Mesendoderm (in vitro differentiated cells): ENCODE data around the gene CISD3.
A peak's percentile ranks its signal among the peaks of the same experiment; 100 is the strongest.

ENCODE experiments used
- DNase-seq: peaks from one replicate; pipeline ENCODE4 v3.0.0; 2013
- H2AK5ac ChIP-seq: 2 replicates; pipeline ENCODE4 v1.6.1; 2013; ENCODE audit warnings: low read length, inconsistent platforms
- H2BK120ac ChIP-seq: 2 replicates; pipeline ENCODE4 v1.6.1; 2013; ENCODE audit warnings: low read depth, mild to moderate bottlenecking, low read length, moderate library complexity, mixed read lengths
- H2BK15ac ChIP-seq: replicated peaks from 2 replicates; pipeline ENCODE4 v1.6.1; 2013; ENCODE audit warnings: low read depth, mild to moderate bottlenecking, moderate library complexity
- H2BK5ac ChIP-seq: 2 replicates; pipeline ENCODE4 v1.6.1; 2013; ENCODE audit warnings: low read length, inconsistent platforms
- H3K18ac ChIP-seq: 2 replicates; pipeline ENCODE4 v1.6.1; 2013; ENCODE audit warnings: mild to moderate bottlenecking, low read length, mixed read lengths
- H3K23ac ChIP-seq: one replicate; pipeline ENCODE4 v1.6.1; 2013; ENCODE audit warnings: low read length
- H3K27ac ChIP-seq: 2 replicates; pipeline ENCODE4 v1.5.1; 2013; ENCODE audit warnings: low read depth, mild to moderate bottlenecking, inconsistent platforms, low read length, moderate library complexity
- H3K27me3 ChIP-seq: 2 replicates; pipeline ENCODE4 v1.6.1; 2013; ENCODE audit warnings: low read length, control low read depth, mild to moderate bottlenecking, inconsistent platforms; ENCODE audit not compliant: insufficient read depth, poor library complexity
- H3K36me3 ChIP-seq: 2 replicates; pipeline ENCODE4 v1.6.1; 2013; ENCODE audit warnings: low read length, inconsistent platforms; ENCODE audit not compliant: control insufficient read depth, insufficient read depth
- H3K4ac ChIP-seq: one replicate; pipeline ENCODE4 v1.6.1; 2013; ENCODE audit warnings: low read depth, mild to moderate bottlenecking, low read length, moderate library complexity
- H3K4me1 ChIP-seq: 2 replicates; pipeline ENCODE4 v1.6.1; 2013; ENCODE audit warnings: low read depth, low read length, inconsistent platforms; ENCODE audit not compliant: control insufficient read depth
- H3K4me2 ChIP-seq: 2 replicates; pipeline ENCODE4 v1.6.1; 2013; ENCODE audit warnings: low read length
- H3K4me3 ChIP-seq: 2 replicates; pipeline ENCODE4 v1.5.1; 2013; ENCODE audit warnings: mild to moderate bottlenecking, low read length
- H3K56ac ChIP-seq: one replicate; pipeline ENCODE4 v1.6.1; 2013; ENCODE audit warnings: low read length
- H3K79me1 ChIP-seq: 2 replicates; pipeline ENCODE4 v1.6.1; 2013; ENCODE audit warnings: low read length, inconsistent platforms
- H3K79me2 ChIP-seq: 2 replicates; pipeline ENCODE4 v1.6.1; 2013; ENCODE audit warnings: mild to moderate bottlenecking, low read length; ENCODE audit not compliant: control insufficient read depth, insufficient read depth
- H3K9ac ChIP-seq: 2 replicates; pipeline ENCODE4 v1.6.1; 2013; ENCODE audit warnings: low read length, inconsistent platforms
- H4K5ac ChIP-seq: one replicate; pipeline ENCODE4 v1.6.1; 2013; ENCODE audit warnings: low read length
- H4K8ac ChIP-seq: one replicate; pipeline ENCODE4 v1.6.1; 2013; ENCODE audit warnings: low read depth, mild to moderate bottlenecking, control low read depth, low read length, moderate library complexity
- WGBS: extraction: QIAGEN DNeasy Blood & Tissue Kit; methylation state at CpG from one replicate; pipeline ENCODE4 v1.1.7; 2013; ENCODE audit warnings: low lambda C conversion rate, missing lambda C conversion rate; ENCODE audit not compliant: insufficient coverage; ENCODE audit errors: extremely low coverage; 5-methylcytosine and 5-hydroxymethylcytosine counted together

Gene CISD3

DNA sequence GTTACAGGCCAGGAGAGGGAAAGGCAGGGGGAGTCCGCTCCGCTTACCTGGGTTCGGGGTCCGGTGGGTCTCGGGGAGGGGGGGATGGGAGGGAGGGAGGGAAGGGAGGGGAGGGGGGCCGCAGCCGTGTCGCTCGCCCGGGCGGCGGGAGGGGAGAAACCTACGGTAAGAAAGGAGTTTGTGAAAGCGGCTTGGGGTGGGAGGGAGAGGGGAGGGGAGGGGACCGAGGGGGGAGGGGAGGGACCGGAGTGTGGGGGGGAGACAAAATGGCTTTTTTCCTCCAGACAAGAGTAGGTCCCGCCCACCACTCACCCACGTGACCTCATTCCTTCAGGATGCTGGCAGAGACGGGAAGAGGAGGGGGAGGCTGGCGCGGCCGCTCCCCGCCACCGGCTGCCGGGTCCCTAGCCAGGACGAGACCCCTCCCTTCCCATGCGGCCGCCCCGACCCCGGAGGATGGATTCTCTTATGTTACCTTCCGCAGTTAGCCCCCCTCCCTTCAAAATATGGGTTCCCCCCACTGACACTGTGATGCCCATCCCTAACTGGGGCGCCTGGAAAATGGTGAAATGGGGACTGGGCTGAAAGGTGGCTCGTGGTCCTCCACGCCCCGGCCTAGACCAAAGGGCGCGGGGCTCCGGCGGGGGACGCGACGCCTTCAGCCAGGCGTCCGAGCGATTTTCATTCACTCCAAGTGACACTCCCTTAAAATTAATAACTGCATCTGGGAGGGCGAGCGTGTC, 18.2 kb downstream of the CISD3 start, which contains the start of gene PCGF2:
PCGF2 (minus strand) TSS at position 188 of the 743 bp plus-strand sequence. CDS start 7,934 bp downstream, outside the sequence.
- no peaks in the 10 kb centered on the region for H3K27me3 ChIP-seq
- peaks cover 49% of the 10 kb centered on the region for H3K79me2 ChIP-seq
- H3K4me3 ChIP-seq: peak within 1 kb of the TSS; percentile 94
- peaks cover 22% of the 10 kb centered on the region for H3K4me1 ChIP-seq
- peak within 1 kb of the TSS; percentile 98 for H3K4ac ChIP-seq
- no peaks in the 10 kb centered on the region for H3K36me3 ChIP-seq
- H3K23ac ChIP-seq: peak within 1 kb of the TSS; percentile 95
- H3K9ac ChIP-seq: peak within 1 kb of the TSS; percentile 98
- H3K18ac ChIP-seq: peak within 1 kb of the TSS; percentile 96
- peak within 1 kb of the TSS; percentile 99 for H3K56ac ChIP-seq
- peak within 1 kb of the TSS; percentile 91 for H3K27ac ChIP-seq
- peak within 1 kb of the TSS; percentile 74 for H2BK120ac ChIP-seq
- peak; percentile 98 for DNase-seq
- H3K4me2 ChIP-seq: peak within 1 kb of the TSS; percentile 95
- no CpG with 5 or more reads among the region's 47 CpGs for WGBS
- H3K79me1 ChIP-seq: peaks cover 7% of the 10 kb centered on the region
- no peak within 1 kb of the TSS for H4K5ac ChIP-seq
- H4K8ac ChIP-seq: peak within 1 kb of the TSS; percentile 69
- H2AK5ac ChIP-seq: peak within 1 kb of the TSS; percentile 71
- no peak within 1 kb of the TSS for H2BK15ac ChIP-seq
- H2BK5ac ChIP-seq: peak within 1 kb of the TSS; percentile 97

- Histone ChIP-seq H2AK5ac (no peak overlapping the region), H3K18ac (peak overlapping the region; percentile 82), H3K79me1 (peaks cover 10% of the 10 kb centered on the region), H3K4ac (peak overlapping the region; percentile 89), H2BK15ac (no peak overlapping the region), H3K79me2 (peaks cover 47% of the 10 kb centered on the region), H3K23ac (peak overlapping the region; percentile 48), H2BK120ac (no peak overlapping the region), H3K56ac (peak overlapping the region; percentile 97), H3K27me3 (no peaks in the 10 kb centered on the region), H4K8ac (peak overlapping the region; percentile 2), H3K27ac (peak overlapping the region; percentile 49), H3K4me1 (peaks cover 21% of the 10 kb centered on the region), H2BK5ac (peak overlapping the region; percentile 41), H3K9ac (peak overlapping the region; percentile 69), H4K5ac (no peak overlapping the region), H3K36me3 (no peaks in the 10 kb centered on the region), H3K4me2 (peak overlapping the region; percentile 95), H3K4me3 (peak overlapping the region; percentile 57)
- no CpG with 5 or more reads among the region's 32 CpGs for WGBS
- no peak for DNase-seq
Observed at GRCh38 chr17:38748892-38749222, 18.7 kb downstream of the CISD3 start.

DNA sequence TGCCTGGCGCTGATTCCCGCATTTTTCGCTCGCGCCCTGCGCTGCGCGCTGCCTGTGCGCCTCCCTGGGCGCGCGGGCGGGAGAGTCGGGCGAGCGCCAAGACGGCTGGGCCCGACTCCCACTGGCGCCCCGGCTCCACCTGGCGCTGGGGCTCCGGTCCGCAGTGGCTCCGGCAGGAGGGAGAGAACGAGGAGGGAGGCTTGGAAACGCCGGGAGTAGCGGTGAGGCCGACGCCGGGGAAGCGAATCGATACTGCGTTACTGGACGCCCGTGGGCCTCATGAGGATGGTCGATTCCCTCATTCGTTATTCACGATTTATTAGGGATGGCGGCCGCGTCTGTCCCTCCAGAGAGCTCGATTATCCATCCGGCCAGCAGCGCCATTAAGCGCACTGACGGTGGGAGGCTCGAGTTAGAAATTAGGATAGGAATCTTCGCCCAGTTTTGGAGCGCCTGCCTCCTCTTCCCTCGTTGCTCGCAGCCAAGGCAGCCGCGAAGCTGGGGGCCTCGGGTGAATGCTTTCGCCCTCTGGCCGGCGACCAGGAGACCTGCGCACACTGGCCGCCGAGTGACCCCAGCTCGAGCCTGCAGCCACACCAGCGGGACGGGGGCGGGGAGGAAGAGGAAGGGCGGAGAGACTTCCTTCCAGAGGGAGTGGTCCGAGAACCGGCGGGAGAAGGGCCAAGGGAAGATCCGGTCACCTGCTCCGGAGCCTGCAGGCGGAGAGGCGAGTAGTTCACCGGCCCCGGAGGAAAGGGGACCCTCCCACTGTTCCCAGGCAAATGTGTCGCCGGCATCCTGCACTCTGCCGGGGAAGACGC, 19.3 kb downstream of the CISD3 start:
- Histone ChIP-seq H3K4me2 (peak overlapping the region; percentile 95), H3K36me3 (no peaks in the 10 kb centered on the region), H3K4ac (peak overlapping the region; percentile 89), H3K79me1 (peaks cover 10% of the 10 kb centered on the region), H3K4me3 (peak overlapping the region; percentile 65), H3K56ac (peak overlapping the region; percentile 97), H4K8ac (peak overlapping the region; percentile 2), H2BK15ac (no peak overlapping the region), H2BK120ac (peak overlapping the region; percentile 1), H2BK5ac (peak overlapping the region; percentile 48), H3K79me2 (peaks cover 45% of the 10 kb centered on the region), H3K9ac (peak overlapping the region; percentile 85), H3K27ac (peak overlapping the region; percentile 49), H3K27me3 (no peaks in the 10 kb centered on the region), H4K5ac (no peak overlapping the region), H3K18ac (peak overlapping the region; percentile 82), H3K4me1 (peaks cover 19% of the 10 kb centered on the region), H3K23ac (peak overlapping the region; percentile 48), H2AK5ac (no peak overlapping the region)
- WGBS: no CpG with 5 or more reads among the region's 79 CpGs
- DNase-seq: peak; percentile 89

GRCh38 chr17:38750044-38750311, 19.8 kb downstream of the CISD3 start:
- Histone ChIP-seq H3K18ac (peak overlapping the region; percentile 28), H3K27ac (peak overlapping the region; percentile 46), H3K56ac (peak overlapping the region; percentile 93), H3K4ac (no peak overlapping the region), H3K27me3 (no peaks in the 10 kb centered on the region), H3K9ac (peak overlapping the region; percentile 85), H2BK5ac (no peak overlapping the region), H4K5ac (no peak overlapping the region), H2AK5ac (no peak overlapping the region), H4K8ac (no peak overlapping the region), H2BK120ac (peak overlapping the region; percentile 1), H3K23ac (peak overlapping the region; percentile 75), H3K4me2 (peak overlapping the region; percentile 95), H3K4me1 (peaks cover 19% of the 10 kb centered on the region), H3K79me1 (peaks cover 13% of the 10 kb centered on the region), H2BK15ac (no peak overlapping the region), H3K4me3 (peak overlapping the region; percentile 65), H3K36me3 (peaks cover 2% of the 10 kb centered on the region), H3K79me2 (peaks cover 43% of the 10 kb centered on the region)
- DNase-seq: no peak
- WGBS: no CpG with 5 or more reads among the region's 12 CpGs

- Histone ChIP-seq H3K79me1 (peaks cover 13% of the 10 kb centered on the region), H3K4me3 (peak overlapping the region; percentile 65), H4K8ac (no peak overlapping the region), H3K56ac (peak overlapping the region; percentile 93), H2BK15ac (no peak overlapping the region), H3K4me2 (peak overlapping the region; percentile 95), H3K4ac (no peak overlapping the region), H3K18ac (no peak overlapping the region), H2BK5ac (no peak overlapping the region), H3K23ac (peak overlapping the region; percentile 75), H3K27me3 (no peaks in the 10 kb centered on the region), H3K79me2 (peaks cover 38% of the 10 kb centered on the region), H3K9ac (peak overlapping the region; percentile 85), H2BK120ac (no peak overlapping the region), H3K36me3 (peaks cover 2% of the 10 kb centered on the region), H2AK5ac (peak overlapping the region; percentile 11), H4K5ac (no peak overlapping the region), H3K27ac (peak overlapping the region; percentile 46), H3K4me1 (peaks cover 19% of the 10 kb centered on the region)
- WGBS: no CpG with 5 or more reads among the region's 28 CpGs
- DNase-seq: peak; percentile 57
Observed at GRCh38 chr17:38750312-38751121, 20.4 kb downstream of the CISD3 start.
